Activated T-cell treated with anti-CD3 and anti-CD28 coated beads, Interleukin-2, amount 50 U/mL, for 1 hour (primary cell): ENCODE results near the gene GPX6.
"Not testable (repeated sequence)": the region's sequence is repeated elsewhere in the genome, so short reads cannot be mapped to it uniquely, and the experiment has no call there.

Experiments
- DNase-seq: peaks from one replicate; pipeline ENCODE4 v3.0.0-alpha.2; 2020

The GPX6 gene, protein sequence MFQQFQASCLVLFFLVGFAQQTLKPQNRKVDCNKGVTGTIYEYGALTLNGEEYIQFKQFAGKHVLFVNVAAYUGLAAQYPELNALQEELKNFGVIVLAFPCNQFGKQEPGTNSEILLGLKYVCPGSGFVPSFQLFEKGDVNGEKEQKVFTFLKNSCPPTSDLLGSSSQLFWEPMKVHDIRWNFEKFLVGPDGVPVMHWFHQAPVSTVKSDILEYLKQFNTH

DNA sequence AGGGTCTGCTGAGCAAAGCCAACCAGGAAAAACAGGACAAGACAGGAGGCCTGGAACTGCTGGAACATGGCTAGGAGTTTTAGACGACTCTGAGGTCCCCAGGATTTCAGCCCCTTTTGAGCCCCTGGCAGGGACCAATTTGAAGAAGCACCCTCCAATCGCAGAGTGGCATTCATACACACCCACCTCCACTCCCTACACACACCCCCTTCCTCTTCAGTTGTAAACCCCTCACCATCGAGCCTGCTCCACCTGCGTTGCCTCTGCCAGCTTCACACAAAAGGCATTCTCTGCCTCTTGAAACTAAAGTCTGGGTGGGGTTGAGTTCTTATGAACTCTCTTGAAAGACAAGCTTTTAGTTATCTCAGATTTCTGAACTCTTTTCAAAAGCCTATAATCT is at the start of gene GPX6:
GPX6 (minus strand) TSS at position 118 of the 400 bp plus-strand sequence; CDS start at position 68, 50 bp downstream.
- no peak for DNase-seq

DNA sequence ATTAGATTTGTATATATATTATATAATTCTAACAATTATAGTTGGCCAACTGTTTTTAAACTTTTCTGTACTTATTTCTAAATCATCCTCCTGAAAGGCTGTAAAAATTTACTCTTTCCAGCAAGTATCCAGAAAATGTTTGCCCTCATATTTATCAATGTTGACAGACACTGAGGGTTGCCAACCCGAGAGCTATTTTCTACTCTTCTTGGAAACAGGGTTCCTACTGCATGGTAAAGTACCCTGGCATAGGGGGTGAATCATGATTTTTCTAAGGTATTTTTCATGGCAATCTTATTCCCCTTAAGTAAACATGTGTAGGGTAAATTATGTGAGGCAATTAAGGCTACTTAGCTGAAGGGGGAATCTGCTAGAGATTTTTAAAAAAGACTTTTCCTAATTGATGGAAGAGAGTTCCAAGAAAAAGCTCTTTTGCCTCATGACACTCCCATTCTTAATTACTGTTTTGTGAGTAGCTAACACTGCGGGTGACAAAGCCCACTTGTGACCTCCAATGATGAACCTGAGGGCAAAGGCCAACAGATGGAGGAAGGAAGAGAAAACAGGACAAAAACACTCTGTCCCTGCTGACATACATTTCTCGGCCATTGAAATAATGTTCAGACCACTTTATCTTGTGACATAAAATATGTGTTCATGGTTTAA is 48.0 kb upstream of the GPX6 start:
- no peak for DNase-seq

DNA sequence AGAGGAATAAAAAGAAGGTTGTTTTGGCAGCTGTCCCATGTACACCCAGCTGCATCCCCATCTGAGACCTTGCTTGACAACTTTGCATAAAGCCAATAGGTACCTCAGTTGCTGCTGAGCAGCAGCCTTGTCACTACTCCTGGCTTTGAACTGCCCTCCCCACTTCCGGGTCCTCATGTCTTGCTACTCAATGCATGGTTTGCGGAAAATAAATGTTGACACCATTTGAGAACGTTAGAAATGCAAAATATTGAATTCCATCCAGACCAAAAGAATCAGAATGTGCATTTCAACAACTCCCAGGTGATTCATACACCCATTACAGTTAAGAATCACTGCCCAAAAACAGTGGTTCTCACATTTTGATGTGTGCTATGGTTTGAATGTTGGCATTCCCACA is 43.0 kb upstream of the GPX6 start:
- no peak for DNase-seq

DNA sequence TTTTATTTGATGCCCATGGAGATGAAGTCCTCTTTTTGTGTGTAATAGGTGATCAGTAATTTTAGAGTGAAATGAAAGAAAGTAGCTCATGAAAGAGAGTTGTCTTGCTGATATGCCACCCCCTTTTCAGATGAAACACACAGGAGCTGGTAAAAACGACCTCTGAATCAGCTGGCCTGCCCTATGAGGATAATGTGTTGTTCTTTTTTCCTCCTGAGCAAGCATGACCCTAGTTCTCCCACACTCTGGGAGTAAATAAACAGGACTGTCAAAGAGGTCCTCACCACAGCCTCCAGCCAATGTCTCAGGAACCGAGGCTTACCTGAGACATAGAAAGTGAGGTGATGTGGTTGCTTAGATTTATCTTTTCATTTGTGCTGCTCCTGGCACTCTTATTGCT is 39.5 kb upstream of the GPX6 start:
- DNase-seq, result no peak

DNA sequence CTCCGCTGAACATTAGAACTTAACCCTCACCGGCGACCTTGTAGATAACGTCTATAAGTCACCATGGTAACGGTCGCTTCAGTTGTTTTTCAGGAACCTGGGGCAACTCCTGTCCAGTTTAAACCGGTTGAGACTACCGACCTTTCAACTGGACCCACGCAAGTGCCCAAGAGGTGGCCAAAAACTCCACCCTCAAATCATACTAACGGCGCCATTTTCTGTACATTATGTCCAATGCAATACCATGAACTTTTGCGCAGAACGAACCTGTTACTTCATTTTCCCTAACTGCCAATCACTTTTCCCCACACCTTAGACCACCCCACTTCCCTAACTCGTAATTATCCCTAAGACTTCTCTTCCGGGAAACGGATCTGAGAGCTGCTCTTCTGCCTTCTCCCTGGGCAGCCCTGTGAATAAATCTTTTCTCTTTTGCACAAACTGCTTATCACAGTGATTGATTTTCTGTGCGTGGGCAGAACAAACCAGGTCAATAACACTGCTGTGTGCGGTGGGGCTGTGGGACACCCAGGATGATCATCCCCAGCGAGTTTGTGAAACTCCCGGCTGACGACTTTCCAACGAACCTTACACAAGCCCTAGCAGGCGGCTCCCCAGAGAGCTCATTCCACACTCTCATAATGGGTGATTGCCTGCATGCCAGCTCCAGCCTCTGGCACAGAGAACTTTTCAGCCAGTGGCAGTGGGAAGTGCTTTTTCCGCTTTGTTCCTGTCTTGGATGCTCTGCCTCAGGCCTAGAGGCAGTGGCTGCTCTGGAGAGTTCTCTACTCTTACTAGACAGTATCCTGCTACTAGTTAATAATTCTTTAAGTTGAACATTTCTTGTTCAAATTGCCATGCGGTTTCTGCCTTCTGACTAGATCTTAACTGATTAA is 38.6 kb upstream of the GPX6 start:
- no peak for DNase-seq

DNA sequence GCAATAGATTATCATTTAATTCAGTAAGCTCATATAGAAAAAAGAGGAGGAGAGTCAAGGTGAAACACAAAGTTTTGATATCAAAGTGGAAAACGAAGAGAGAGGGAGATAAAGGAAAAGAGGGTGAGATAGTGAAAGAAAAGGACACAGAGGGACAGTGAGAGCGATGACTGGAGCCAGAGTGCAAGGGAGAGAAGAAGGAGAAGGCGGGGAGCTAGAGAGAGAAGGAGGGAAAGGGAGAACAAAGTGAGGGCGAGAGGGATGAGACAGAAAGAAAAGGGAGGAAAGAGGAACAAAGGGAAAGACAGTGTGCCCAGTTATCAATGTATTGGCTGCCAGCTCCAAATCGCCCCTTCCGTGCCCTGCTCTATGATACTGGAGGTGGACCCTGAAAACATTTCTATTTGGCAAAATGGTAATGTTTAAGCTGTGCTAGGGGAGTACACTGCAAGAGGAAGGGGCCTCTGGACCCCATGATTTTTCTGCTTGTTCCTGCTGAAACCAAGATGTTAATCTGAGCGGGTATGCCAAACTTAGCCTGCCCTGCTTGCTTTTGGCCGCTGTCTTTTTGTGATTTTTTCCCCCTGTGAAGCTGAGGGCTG is 37.9 kb upstream of the GPX6 start:
- DNase-seq, result no peak

DNA sequence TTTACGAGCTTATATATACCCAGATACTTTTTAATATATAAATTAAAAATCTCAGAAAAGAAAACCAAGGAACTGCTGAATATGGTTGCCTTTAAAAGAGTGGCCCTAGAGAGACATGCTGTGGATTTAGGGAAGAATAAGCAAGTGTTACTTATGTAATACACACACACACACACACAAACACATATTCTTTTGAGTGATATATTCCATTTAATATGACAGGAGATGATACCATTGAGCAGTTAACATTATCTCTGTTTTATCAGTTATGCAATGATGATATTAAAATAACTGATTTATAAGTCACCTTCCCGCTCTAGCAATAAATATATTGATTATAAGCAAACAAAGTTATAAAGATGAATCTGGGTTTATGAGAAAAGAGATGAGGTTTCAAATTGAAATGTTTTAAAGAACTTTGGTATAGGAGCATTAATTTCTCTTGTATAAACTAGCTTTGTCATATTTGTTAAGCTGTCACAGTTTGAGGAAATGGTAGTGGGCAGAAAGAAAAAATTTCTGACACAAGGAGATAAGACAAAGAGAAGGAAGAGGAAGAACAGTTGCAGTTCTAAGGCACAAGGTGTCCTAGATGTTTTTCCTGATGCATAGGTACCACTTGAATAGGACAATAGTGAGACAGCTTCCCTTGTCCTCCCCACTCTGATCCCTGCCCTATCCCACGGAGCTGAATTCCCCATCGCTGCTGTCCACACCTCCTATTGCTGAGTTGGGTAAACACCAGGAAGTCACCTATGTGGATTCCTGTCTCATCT is 36.5 kb upstream of the GPX6 start:
- DNase-seq, result no peak

DNA sequence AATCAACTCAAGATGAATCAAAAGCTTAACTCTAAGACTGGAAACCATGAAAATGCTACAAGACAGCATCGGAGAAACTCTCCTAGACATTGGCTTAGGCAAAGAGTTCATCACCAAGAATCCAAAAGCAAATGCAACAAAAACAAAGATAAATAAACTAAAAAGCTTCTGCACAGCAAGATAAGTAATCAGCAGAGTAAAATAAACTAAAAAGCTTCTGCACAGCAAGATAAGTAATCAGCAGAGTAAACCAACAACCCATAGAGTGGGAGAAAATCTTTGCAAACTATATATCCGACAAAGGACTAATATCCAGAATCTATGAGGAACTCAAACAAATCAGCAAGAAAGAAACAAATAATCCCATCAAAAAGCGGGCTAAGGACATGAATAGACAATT is 31.4 kb upstream of the GPX6 start:
- not testable (repeated sequence) for DNase-seq

DNA sequence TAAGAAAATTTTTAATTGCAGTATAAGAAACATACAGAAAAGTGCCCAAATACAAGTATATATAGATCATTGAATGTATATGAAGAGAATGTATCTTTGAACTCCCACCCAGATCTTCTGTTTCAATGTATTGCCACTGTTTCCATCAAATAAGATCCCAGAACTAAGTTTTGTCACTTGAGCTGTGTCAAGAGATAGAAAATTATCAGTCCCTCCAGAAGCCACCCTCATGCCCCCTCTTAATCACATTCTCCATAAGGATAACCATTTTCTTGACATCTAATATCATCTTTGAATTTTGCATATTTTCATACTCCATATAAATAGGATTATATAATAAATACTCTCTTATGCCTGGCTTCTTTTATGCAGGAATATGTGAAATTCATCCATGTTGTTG is 30.4 kb upstream of the GPX6 start:
- no peak for DNase-seq

DNA sequence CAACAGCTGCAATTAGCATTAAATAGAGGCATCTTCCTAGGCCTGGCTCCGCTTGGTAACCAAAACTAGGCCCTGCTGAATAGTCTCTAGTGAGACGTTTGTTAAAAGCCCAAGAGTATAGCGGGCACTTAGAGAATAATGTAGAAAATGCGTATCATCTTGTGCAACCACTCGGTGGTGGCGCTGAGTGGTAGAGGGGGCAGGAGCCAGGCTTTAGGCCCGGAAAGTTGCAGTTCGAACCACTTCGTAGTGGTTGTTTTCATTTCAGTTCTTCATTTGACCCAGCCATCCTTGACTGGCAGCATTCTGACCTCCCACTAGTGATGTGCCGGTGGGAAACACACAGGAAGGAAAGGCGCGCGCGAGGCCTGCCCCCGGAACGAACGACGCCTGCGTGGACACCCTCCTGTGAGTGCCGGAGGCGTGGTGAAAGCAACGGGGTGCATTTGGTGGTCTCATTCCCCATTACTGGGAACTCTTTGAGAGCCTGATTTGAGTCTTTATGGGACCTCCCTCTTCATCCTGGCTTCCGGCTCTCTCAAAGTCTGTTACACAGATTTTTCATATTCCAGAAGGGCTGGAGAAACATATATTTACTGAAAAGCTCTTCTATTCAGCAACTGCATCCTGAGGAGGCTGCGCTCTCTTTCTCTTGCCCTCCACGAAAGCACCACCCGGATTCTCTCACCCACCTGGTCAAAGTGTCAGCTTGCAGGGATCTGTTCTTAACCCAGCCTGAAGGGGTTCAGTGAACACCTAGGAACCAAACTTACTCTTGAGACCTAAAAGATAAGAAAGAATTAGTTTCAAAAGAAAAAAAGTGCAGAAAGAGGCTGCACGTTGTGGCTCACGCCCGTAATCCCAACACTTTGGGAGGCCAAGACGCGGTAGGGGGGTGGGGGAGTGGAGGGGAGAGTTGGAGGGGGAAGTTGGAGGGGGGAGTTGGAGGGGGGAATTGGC is 28.3 kb upstream of the GPX6 start:
- DNase-seq, result no peak

DNA sequence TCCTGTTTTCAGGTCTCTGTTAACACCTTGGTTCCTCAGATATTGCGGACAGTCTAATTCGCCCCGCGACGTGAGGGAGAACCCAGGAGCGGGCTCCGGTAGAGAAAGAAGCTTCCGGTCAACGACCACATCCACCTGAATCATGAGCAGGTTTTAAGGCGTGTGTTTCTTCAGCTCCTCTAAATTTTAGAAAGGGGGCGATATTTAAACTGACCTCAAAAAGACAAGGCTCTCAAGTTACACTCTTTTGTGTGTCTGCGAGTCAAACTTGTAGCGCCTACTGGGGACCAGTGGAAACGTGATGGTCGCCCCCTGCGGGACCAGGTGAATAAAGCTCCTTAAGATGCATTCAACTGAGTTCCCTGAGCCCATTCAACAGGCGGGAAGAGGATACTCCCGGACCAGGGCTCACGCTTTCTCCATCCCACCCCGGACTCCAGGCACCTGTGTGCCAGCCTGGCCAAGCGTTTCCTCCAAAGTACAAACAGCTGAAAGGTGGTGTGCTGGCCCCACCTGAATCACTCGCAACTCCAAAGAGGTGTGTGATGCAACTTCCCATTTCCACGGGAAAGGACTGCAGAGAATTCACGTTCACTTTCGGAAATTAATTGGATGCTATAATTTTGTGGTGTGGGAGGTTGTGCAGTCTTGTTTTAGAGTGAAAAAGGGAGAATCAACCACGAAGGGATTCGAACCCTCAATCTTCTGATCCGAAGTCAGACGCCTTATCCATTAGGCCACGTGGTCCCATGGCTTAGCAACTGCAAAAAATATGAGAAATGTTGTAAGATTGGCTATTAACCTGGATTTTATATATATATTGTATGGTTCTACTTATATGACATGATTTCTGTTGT is 27.1 kb upstream of the GPX6 start:
- peak; percentile 65 for DNase-seq

DNA sequence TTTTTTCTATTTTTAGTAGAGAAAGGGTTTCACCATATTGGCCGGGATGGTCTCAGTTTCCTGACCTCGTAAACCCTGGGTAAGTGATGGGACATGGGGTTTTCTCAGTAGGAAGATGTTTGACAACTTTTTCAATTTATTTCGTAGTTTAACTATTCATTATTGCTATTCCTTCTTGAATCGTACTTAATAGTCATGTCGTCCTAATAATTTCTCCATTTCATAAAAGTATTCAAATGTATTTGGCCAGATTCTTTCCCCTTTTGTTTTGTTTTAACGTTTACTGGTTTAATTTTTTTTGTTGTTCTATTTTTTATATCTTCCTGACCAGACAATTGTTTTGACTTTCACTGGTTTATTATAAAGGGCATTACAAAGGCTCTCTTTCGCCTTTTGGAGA is 26.4 kb upstream of the GPX6 start:
- no peak for DNase-seq

DNA sequence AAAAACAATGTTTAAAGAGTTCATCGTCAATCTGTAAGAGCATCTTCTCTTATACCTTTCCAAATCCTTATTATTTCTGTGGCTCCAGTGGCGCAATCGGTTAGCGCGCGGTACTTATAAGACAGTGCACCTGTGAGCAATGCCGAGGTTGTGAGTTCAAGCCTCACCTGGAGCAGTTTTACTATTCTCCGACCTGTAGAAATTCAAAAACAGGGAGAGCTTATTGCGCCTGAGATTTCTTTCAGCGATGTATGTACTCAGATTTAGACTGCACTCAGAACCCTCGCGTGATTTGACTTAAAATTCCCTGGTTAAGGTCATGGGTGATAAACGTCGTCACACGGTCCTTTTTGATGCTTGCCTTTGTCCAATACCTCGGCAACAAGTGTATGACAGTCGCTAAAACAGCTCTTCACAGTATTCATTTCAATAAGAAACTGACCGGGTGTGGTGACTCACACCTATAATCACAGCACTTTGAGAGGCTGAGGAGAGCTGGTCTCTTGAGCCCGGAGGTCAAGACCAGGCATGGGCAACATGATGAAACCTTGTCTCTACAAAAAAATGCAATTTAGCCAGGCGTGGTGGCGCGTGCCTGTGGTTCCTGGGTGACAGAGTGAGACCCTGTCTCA is 22.0 kb upstream of the GPX6 start:
- DNase-seq, result no peak

DNA sequence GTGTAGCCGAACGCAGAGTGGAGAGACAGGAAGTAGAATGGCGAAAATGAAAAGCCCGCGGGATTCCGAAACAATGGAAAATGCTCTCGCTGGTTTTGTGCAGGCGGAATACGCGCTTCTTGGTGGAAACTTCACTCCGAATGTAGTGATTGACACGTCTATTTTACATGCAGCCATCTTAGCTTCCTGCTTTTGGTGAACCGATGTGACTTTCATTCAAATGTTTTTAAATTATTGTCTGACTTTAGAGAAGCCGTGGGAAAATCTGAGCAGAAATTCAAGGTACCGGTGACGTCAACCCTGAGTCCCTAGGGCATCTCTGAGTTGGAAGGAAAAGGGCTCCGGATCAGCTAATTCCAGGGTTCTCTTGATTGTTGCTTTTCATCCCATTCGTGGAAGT is 21.5 kb upstream of the GPX6 start:
- DNase-seq, result no peak

DNA sequence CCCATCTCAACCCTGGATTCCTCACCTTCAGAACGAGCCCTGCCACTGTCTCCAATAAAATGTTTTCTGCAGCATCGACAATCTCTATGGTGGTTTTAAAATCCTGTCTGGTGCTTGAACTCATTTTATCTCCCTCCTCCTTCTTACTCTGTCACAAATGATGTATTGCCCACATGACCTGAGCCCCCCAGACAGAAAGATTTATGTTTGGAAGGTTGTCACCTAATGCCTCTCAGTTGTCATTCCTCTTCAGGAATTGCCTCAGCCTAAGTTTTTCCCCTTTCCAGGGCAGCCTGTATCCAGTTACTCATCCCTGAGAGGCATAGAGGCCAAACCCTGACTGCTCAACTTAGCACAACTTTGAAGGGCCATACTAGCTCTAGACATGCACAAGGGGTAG is 19.3 kb upstream of the GPX6 start:
- DNase-seq, result no peak

DNA sequence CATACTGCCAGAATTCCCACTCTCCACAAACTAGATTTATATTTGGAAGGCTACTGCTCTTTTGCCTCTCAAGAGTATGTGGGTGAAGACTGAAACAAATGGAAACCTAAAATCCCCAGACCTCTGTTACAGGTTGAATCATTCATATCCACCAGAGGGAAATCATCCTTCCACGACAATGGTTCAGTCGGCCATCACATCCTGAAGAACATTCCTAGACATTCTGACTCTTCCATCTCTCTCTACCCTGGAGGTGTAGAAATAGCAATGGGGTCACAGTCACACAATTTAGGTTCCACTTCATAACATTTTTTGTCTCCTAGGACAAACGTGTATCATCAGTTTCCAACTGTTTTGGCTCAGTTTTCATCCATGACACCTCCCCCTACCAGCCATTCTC is 18.7 kb upstream of the GPX6 start:
- DNase-seq, result no peak

DNA sequence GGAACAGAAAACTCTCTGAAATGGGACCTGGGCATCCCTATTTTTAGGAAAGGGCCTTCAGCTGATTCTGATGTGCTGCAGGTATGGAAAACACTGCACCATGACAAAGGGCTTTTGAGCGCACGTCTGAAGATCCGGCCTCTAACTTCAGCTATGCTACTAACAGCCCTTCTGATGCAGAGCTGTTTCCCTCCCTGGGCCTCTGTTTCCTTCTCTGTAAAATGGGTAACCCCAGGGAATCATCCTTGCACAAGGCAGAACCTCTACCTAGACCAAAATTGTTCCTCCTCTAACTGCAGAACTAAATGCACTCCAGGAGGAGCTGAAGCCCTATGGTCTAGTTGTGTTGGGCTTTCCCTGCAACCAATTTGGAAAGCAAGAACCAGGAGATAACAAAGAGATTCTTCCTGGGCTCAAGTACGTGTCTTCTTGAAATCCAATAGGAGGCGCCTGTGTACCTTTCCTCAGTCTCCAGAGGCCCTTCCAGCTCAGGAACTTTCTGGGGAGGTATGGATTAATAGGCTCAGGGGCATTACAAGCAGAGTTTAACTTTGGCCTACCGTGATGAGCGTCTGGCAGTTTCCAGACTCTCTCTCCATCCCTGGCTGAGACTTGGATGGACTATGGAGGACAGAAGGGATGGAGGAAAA is 16.0 kb upstream of the GPX6 start:
- DNase-seq, result no peak

DNA sequence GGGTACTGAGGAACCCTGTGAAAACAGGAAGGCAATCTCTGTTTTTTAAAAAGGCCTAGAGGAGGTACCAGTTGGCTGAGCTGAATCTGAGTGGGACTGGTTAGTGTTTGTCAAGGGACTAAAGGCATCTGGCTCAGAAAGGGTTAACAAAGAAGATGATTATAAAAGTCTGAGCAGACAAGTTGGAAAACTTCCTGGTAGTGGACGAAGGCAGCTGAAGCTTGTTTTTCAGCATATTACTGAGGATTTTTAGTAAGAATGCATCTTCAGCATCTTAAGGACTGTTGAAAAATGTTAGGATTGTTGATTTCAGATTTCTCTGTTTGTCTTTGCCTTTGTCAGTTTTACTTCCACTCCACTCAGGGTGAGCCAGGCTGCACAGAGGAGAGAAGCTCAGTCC is 15.2 kb upstream of the GPX6 start:
- no peak for DNase-seq

DNA sequence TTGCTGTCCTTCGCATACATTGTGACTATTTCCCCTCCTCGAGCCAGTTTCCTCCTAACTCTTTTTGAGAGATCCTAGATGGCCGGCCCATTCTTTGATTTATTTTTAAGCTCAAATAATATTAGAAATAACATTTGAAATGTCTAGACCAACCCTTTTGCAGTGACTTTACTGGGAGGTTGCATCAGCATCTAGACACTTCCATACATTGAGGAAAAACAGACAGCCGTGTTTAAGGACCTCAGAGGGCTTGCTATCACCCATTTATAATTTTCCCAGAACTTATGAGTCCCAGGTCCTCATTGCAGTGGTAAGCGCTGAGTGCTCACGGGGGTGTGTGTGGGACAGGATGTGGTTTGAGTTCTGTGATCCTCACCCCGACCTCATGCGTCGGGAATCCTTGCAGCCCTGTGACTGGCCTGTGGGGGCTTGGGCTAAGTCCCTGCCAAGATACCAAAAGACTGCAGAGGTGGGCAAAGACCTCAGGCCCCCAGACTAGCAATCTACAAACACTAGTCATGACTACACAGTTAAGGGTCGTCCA is 10.0 kb upstream of the GPX6 start, which contains the start of gene GPX5:
GPX5 (plus strand) TSS at position 386 of the 544 bp plus-strand sequence; CDS start at position 519, 133 bp downstream.
- no peak for DNase-seq
